HCT116 (cell line): ENCODE data around the gene GNPTAB. TPM values are rescaled to one million over a fixed set of nuclear protein-coding genes. Genes with fewer than 3 reads are reported as not detected.

Experiments used
- ATAC-seq: fragments of 200-7000 bp; cut with Tn5 transposase; 2 replicates; pipeline ENCODE4 v1.9.1; 2020; ENCODE audit warnings: mild to moderate bottlenecking, moderate library complexity
- BruUV-seq: library from RNA; stranded (reverse); fragments of 400-500 nt; replicated peaks from 2 replicates; lab custom pipeline; 2021; lab: Mats Ljungman, UMichigan
- CTCF ChIA-PET: fragments of 300-600 bp; sonication (Branson Sonifier 250); formaldehyde crosslinking; loops from one replicate; lab custom pipeline; 2021; ENCODE audit warnings: antibody characterized with exemption; lab: Charles Lee
- POLR2A ChIA-PET: fragments of 300-600, 350-600 bp; sonication (Branson Sonifier 250); formaldehyde crosslinking; loops from one replicate; lab custom pipeline; 2021; ENCODE audit warnings: antibody characterized with exemption; lab: Charles Lee
- RAD21 ChIA-PET, 2 experiments: fragments of 300-600 bp; sonication (Branson Sonifier 250); formaldehyde crosslinking; loops; one replicate each; lab custom pipeline; 2023; ENCODE audit warnings: low total read pairs in 2 of 2; ENCODE audit not compliant: uncharacterized antibody in 2 of 2, unreplicated experiment in 2 of 2, low non-redundant PET in 1 of 2; lab: Charles Lee
- DNase-seq: peaks from one replicate; pipeline ENCODE4 v3.0.0-alpha.2; 2010; ENCODE audit warnings: low read depth, low spot score
- H2AFZ ChIP-seq: fragments of 200-600 bp; shearing (Covaris generic), sonication (generic); 2 replicates; pipeline ENCODE4 v1.6.1; 2017; ENCODE audit warnings: low read depth, mixed run types, mixed read lengths, antibody characterized with exemption, low read length; ENCODE audit not compliant: poor library complexity, severe bottlenecking
- H3K27ac ChIP-seq: 2 replicates; pipeline ENCODE4 v1.5.1; 2012; ENCODE audit warnings: low read depth, low read length
- H3K27me3 ChIP-seq: fragments of 200-600 bp; sonication (generic); 2 replicates; pipeline ENCODE4 v1.6.1; 2016; ENCODE audit warnings: mixed run types, low read length, mixed read lengths; ENCODE audit not compliant: insufficient read depth
- H3K36me3 ChIP-seq, 2 experiments: fragments of 200-500 bp in 1 of 2; fragments of 200-600 bp in 1 of 2; sonication (Bioruptor generic) in 1 of 2; sonication (generic) in 1 of 2; 2 replicates each; pipeline versions ENCODE4 v1.5.1 to v1.6.1; 2014 to 2016; ENCODE audit warnings: low read length in 2 of 2, inconsistent platforms in 1 of 2, mixed read lengths in 1 of 2, mixed run types in 1 of 2; ENCODE audit not compliant: insufficient read depth in 2 of 2, control insufficient read depth in 1 of 2
- H3K4me1 ChIP-seq, 2 experiments: fragments of 200-600 bp in 1 of 2; sonication (generic) in 1 of 2; 2 replicates each; pipeline versions ENCODE4 v1.5.1 to v1.6.1; 2012 to 2017; ENCODE audit warnings: low read length in 2 of 2, inconsistent platforms in 1 of 2, mild to moderate bottlenecking in 1 of 2, mixed read lengths in 1 of 2, mixed run types in 1 of 2, moderate library complexity in 1 of 2; ENCODE audit not compliant: insufficient read depth in 2 of 2, control insufficient read depth in 1 of 2
- H3K4me2 ChIP-seq: fragments of 200-600 bp; sonication (generic); 2 replicates; pipeline ENCODE4 v1.6.1; 2017; ENCODE audit warnings: mixed run types, low read length, mixed read lengths
- H3K4me3 ChIP-seq, 2 experiments: fragments of 200-600 bp in 1 of 2; sonication (generic) in 1 of 2; replicated peaks in 1 of 2; 2 replicates each; pipeline ENCODE4 v1.5.1; 2011 to 2016; ENCODE audit warnings: low read length in 2 of 2, control low read depth in 1 of 2, low read depth in 1 of 2, mild to moderate bottlenecking in 1 of 2, mixed read lengths in 1 of 2, mixed run types in 1 of 2
- H3K79me2 ChIP-seq: fragments of 200-600 bp; sonication (generic); 2 replicates; pipeline ENCODE4 v1.6.1; 2017; ENCODE audit warnings: mild to moderate bottlenecking, mixed run types, low read length, moderate library complexity, mixed read lengths; ENCODE audit not compliant: insufficient read depth
- H3K9ac ChIP-seq: fragments of 200-600 bp; sonication (generic); 2 replicates; pipeline ENCODE4 v1.6.1; 2016; ENCODE audit warnings: low read length, mixed read lengths
- H3K9me2 ChIP-seq: fragments of 200-600 bp; sonication (generic), shearing (Covaris generic); 2 replicates; pipeline ENCODE4 v1.6.1; 2017; ENCODE audit warnings: mixed run types, mild to moderate bottlenecking, moderate library complexity; ENCODE audit not compliant: insufficient read depth
- H3K9me3 ChIP-seq, 2 experiments: fragments of 200-500 bp in 1 of 2; fragments of 200-600 bp in 1 of 2; sonication (Bioruptor generic) in 1 of 2; sonication (generic) in 1 of 2; 2 replicates each; pipeline ENCODE4 v1.6.1; 2014 to 2017; ENCODE audit warnings: low read length in 2 of 2, mixed read lengths in 2 of 2, inconsistent platforms in 1 of 2, low read depth in 1 of 2, mild to moderate bottlenecking in 1 of 2, mixed run types in 1 of 2, moderate library complexity in 1 of 2; ENCODE audit not compliant: control insufficient read depth in 1 of 2, insufficient read depth in 1 of 2
- H4K20me1 ChIP-seq: fragments of 200-600 bp; sonication (generic), shearing (Covaris generic); 2 replicates; pipeline ENCODE4 v1.6.1; 2017; ENCODE audit warnings: mixed run types, mild to moderate bottlenecking, moderate library complexity; ENCODE audit not compliant: insufficient read depth
- ELF1 ChIP-seq: IDR thresholded peaks from 2 replicates; pipeline ENCODE4 v1.6.1; 2012; ENCODE audit warnings: low read depth, borderline replicate concordance
- POLR2AphosphoS5 ChIP-seq: IDR thresholded peaks from 2 replicates; pipeline ENCODE4 v1.6.1; 2011; ENCODE audit warnings: mild to moderate bottlenecking, low read depth, low read length, moderate library complexity
- SIN3A ChIP-seq: IDR thresholded peaks from 2 replicates; pipeline ENCODE4 v1.6.1; 2012; ENCODE audit warnings: low read depth
- YY1 ChIP-seq: IDR thresholded peaks from 2 replicates; pipeline ENCODE4 v1.6.1; 2011; ENCODE audit warnings: low read length, low read depth, moderate library complexity, mild to moderate bottlenecking; ENCODE audit not compliant: insufficient replicate concordance; ENCODE audit errors: extremely low read depth
- ZFX ChIP-seq: fragments of 450-650 bp; IDR thresholded peaks from 2 replicates; pipeline ENCODE4 v1.6.1; 2017
- intact Hi-C: fragments of 100-400 bp; cut with micrococcal nuclease; formaldehyde crosslinking; loops from 2 replicates; pipeline ENCODE4 v1.10.0; 2022
- total RNA-seq: library from RNA; stranded (reverse); gene quantifications from one replicate; pipeline ENCODE4 v1.2.1, GENCODE V29; 2021; ENCODE audit not compliant: unreplicated experiment
- TF ChIP-seq, protein P1 (sequence below): IDR thresholded peaks from 2 replicates; pipeline ENCODE4 v1.6.1; 2011; ENCODE audit warnings: mild to moderate bottlenecking, low read length, moderate library complexity; ENCODE audit not compliant: insufficient replicate concordance; ENCODE audit errors: extremely low read depth
- TF ChIP-seq, protein P2 (sequence below): IDR thresholded peaks from 2 replicates; pipeline ENCODE4 v1.6.1; 2012

GNPTAB gene
- total RNA-seq, 1 experiment from 2014 or later = 41.4 TPM

- BruUV-seq = no TSS peak
- ChIA-PET CTCF (interaction anchor here (0.6 kb wide), 1 partner anchor 10 kb away, joined by 3 read pairs; no protein-coding TSS in a partner anchor), RAD21 (no interaction called here), POLR2A (no interaction called here)
- intact Hi-C loops = no loop called here
- H3K9me3 ChIP-seq = no peaks in the 10 kb centered on the region
- peaks cover 52% of the 10 kb centered on the region for H3K79me2 ChIP-seq
- no peaks in the 10 kb centered on the region for H4K20me1 ChIP-seq
- H2AFZ ChIP-seq = no peak overlapping the region
- H3K4me1 ChIP-seq = peaks cover 8 to 15% of the 10 kb centered on the region in 2 experiments; a peak in 3 of 4 replicates
- H3K9me2 ChIP-seq = no peaks in the 10 kb centered on the region
- H3K27me3 ChIP-seq = no peaks in the 10 kb centered on the region
- peak overlapping the region; percentile 58 to 94 for H3K4me3 ChIP-seq
- peak; percentile 54 for ATAC-seq
- H3K9ac ChIP-seq = peak overlapping the region; percentile 84
- peak overlapping the region; percentile 81 for H3K27ac ChIP-seq
- DNase-seq = no peak
- TF ChIP-seq ZFX (peak; percentile 85), POLR2AphosphoS5 (no peak), ELF1 (no peak), YY1 (peak; percentile 4), SIN3A (no peak)
- TF ChIP-seq, protein P1, sequence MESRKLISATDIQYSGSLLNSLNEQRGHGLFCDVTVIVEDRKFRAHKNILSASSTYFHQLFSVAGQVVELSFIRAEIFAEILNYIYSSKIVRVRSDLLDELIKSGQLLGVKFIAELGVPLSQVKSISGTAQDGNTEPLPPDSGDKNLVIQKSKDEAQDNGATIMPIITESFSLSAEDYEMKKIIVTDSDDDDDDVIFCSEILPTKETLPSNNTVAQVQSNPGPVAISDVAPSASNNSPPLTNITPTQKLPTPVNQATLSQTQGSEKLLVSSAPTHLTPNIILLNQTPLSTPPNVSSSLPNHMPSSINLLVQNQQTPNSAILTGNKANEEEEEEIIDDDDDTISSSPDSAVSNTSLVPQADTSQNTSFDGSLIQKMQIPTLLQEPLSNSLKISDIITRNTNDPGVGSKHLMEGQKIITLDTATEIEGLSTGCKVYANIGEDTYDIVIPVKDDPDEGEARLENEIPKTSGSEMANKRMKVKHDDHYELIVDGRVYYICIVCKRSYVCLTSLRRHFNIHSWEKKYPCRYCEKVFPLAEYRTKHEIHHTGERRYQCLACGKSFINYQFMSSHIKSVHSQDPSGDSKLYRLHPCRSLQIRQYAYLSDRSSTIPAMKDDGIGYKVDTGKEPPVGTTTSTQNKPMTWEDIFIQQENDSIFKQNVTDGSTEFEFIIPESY = no peak
- TF ChIP-seq, protein P2, sequence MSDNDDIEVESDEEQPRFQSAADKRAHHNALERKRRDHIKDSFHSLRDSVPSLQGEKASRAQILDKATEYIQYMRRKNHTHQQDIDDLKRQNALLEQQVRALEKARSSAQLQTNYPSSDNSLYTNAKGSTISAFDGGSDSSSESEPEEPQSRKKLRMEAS = peak; percentile 21; the same call in 1 of the 2 replicates
- H3K36me3 ChIP-seq = no peaks in the 10 kb centered on the region
- H3K4me2 ChIP-seq = peak overlapping the region; percentile 97
Observed at GRCh38 chr12:101697930-101698799, 132.6 kb downstream of the GNPTAB start.
